Ovary (tissue), 3 donors: ENCODE data around the gene SHISA7.

Experiments
- CTCF ChIP-seq, 3 donors: fragments of 450-650 bp in 2 of 3; fragments of 200-600 bp in 1 of 3; IDR thresholded peaks; one replicate each; pipeline versions ENCODE4 v1.5.1 to v1.8.0; 2016 to 2022; ENCODE audit warnings: antibody characterized with exemption in 3 of 3, mild to moderate bottlenecking in 1 of 3
- POLR2A ChIP-seq: fragments of 450-650 bp; IDR thresholded peaks from one replicate; pipeline ENCODE4 v1.6.1; 2017; ENCODE audit warnings: antibody characterized with exemption, mild to moderate bottlenecking, moderate library complexity
- donor health status: DM: no; HTN: no; CAD: no.

DNA sequence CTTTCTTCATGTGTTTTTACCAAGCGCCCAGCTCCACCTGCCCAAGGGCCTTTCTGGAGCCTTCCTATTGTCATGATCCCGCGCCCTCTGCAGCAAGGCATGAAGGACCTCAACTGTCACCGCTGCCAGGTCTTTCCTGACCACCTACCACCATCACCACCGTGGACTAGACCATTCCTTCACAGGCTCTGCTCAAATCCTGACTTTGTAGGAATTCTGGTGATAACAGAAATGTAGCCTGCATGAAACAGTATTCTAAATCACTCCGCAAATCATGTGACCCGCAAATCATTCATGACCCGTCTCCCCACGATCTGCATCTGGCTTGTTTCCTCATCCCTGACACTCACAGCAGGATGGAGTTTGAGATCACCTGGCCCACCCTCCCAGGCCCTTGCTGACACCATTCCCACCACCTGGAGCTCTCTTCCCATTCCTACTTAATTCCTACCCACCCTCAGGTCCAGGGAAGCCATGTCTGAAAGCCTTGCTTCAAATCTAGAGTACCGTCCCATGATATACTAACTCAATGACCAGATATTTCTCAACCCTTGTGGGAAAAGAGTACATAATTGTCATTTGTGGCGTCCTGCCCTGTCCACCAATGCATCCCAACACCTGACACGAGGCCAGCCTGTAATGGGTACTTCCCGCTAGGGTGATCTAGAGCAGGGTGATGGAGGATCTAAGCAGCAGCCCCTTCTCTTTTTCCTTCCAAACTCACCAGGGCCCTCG is 36.8 kb downstream of the SHISA7 start:
- no peak for TF ChIP-seq POLR2A
- TF ChIP-seq CTCF (IDR thresholded peaks at IDR 0.05), result no peak
